ENCODE results near the gene CCNI.

DNA sequence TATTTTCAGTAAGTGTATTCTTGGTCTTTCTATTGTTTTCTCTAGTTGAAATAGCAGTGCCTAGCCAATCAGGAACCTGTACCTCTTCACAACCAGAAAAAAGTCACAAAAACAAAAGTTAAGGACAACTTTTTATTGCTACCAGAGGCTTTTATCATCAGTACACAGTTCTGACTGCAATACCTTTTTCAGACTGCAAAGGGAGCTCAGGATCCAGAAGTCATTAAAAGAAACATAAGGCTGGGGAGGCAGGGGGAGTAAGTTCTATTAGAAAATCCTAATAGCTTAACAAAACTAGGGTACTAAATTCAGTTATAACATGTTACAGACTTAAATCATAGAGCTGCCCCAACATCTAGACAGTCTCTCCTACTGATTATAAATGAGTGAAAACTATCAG, 28.8 kb downstream of the CCNI start:
- no peak for TF ChIP-seq GATA2 (IDR thresholded peaks at IDR 0.05; ENCODE audit: low read depth, low read length)
- no peak for TF ChIP-seq GATA3 (IDR thresholded peaks at IDR 0.05; ENCODE audit: low read depth, low read length)
